Liver (tissue), 9 donors: Measurements from ENCODE around the gene ATG10. TPM values are rescaled to one million over a fixed set of nuclear protein-coding genes. Genes with fewer than 3 reads are reported as not detected.

Experiments used
- DNase-seq: peaks from one replicate; pipeline ENCODE4 v3.0.0-alpha.2; 2017; ENCODE audit warnings: low spot score
- H3K27ac ChIP-seq, 2 donors: one replicate each; pipeline ENCODE4 v1.7.0; 2013; ENCODE audit warnings: inconsistent platforms in 2 of 2, low read length in 2 of 2, control low read depth in 1 of 2, low read depth in 1 of 2, mild to moderate bottlenecking in 1 of 2
- H3K27me3 ChIP-seq, 4 donors: one replicate each; pipeline versions ENCODE4 v1.6.1 to v1.7.0; 2013; ENCODE audit warnings: low read length in 3 of 4, inconsistent platforms in 1 of 4, mild to moderate bottlenecking in 1 of 4, moderate library complexity in 1 of 4; ENCODE audit not compliant: control insufficient read depth in 4 of 4, insufficient read depth in 4 of 4
- H3K36me3 ChIP-seq, 4 donors: one replicate each; pipeline versions ENCODE4 v1.6.1 to v1.7.0; 2013; ENCODE audit warnings: low read length in 3 of 4, mild to moderate bottlenecking in 3 of 4, low read depth in 1 of 4, moderate library complexity in 1 of 4; ENCODE audit not compliant: control insufficient read depth in 4 of 4, insufficient read depth in 3 of 4
- H3K4me1 ChIP-seq, 4 donors: one replicate each; pipeline versions ENCODE4 v1.6.1 to v1.7.0; 2013; ENCODE audit warnings: low read length in 3 of 4, mild to moderate bottlenecking in 3 of 4, moderate library complexity in 1 of 4; ENCODE audit not compliant: control insufficient read depth in 4 of 4, insufficient read depth in 4 of 4
- H3K4me3 ChIP-seq, 3 donors: one replicate each; pipeline versions ENCODE4 v1.6.1 to v1.7.0; 2013; ENCODE audit warnings: low read length in 3 of 3, control low read depth in 1 of 3, low read depth in 1 of 3, mild to moderate bottlenecking in 1 of 3
- H3K9ac ChIP-seq, 2 donors: one replicate each; pipeline ENCODE4 v1.7.0; 2013; ENCODE audit warnings: low read length in 2 of 2, mild to moderate bottlenecking in 2 of 2, moderate library complexity in 2 of 2, control low read depth in 1 of 2, low read depth in 1 of 2
- H3K9me3 ChIP-seq, 4 donors: one replicate each; pipeline versions ENCODE4 v1.6.1 to v1.7.0; 2013; ENCODE audit warnings: low read length in 3 of 4; ENCODE audit not compliant: control insufficient read depth in 4 of 4
- EGR1 ChIP-seq, 2 donors: IDR thresholded peaks; 2 replicates each; pipeline ENCODE4 v1.6.1; 2016 to 2018; ENCODE audit warnings: antibody characterized with exemption in 2 of 2, low read depth in 2 of 2
- HNF4G ChIP-seq: IDR thresholded peaks from 2 replicates; pipeline ENCODE4 v1.6.1; 2016; ENCODE audit warnings: antibody characterized with exemption
- NR2F2 ChIP-seq: IDR thresholded peaks from 2 replicates; pipeline ENCODE4 v1.6.1; 2016; ENCODE audit warnings: antibody characterized with exemption
- RAD21 ChIP-seq, 2 donors: IDR thresholded peaks; 2 replicates each; pipeline ENCODE4 v1.6.1; 2016; ENCODE audit warnings: antibody characterized with exemption in 2 of 2, mild to moderate bottlenecking in 2 of 2
- YY1 ChIP-seq: IDR thresholded peaks from 2 replicates; pipeline ENCODE4 v1.6.1; 2016; ENCODE audit warnings: antibody characterized with exemption, mild to moderate bottlenecking
- WGBS: extraction: QIAGEN DNeasy Blood & Tissue Kit; methylation state at CpG from one replicate; pipeline ENCODE4 v1.1.7; 2013; 5-methylcytosine and 5-hydroxymethylcytosine counted together
- polyA plus RNA-seq, 2 donors: library from polyadenylated mRNA; stranded (reverse) in 1 of 2; unstranded in 1 of 2; fragments of 200-250 nt in 1 of 2; fragments of >200 nt in 1 of 2; fragmentation: Nextera tagmentation in 1 of 2; extraction: Ambion mirVana in 1 of 2; gene quantifications; one replicate each; pipeline versions ENCODE4 v1.2.1 to v1.2.3, GENCODE V29; 2013 to 2015
- total RNA-seq, 2 donors: library from RNA; depleted of rRNA; stranded (reverse); fragments of >200 nt; gene quantifications; one replicate each; pipeline ENCODE4 v1.2.3, GENCODE V29; 2014
- TF ChIP-seq, protein P1 (sequence below): IDR thresholded peaks from 2 replicates; pipeline ENCODE4 v1.6.1; 2016; ENCODE audit warnings: antibody characterized with exemption
- TF ChIP-seq, protein P2 (sequence below): IDR thresholded peaks from 2 replicates; pipeline ENCODE4 v1.6.1; 2016; ENCODE audit warnings: antibody characterized with exemption, mild to moderate bottlenecking
- TF ChIP-seq, protein P3 (sequence below): IDR thresholded peaks from 2 replicates; pipeline ENCODE4 v1.6.1; 2016; ENCODE audit warnings: antibody characterized with exemption
- donor health status: healthy.
- donor health status: healthy.
- donor health status: healthy.
- donor health status: healthy.
- donor health status: healthy.

ATG10 gene
- total and polyA plus RNA-seq, 4 donors, result 3.1 to 7.8 (median 7.4) TPM

DNA sequence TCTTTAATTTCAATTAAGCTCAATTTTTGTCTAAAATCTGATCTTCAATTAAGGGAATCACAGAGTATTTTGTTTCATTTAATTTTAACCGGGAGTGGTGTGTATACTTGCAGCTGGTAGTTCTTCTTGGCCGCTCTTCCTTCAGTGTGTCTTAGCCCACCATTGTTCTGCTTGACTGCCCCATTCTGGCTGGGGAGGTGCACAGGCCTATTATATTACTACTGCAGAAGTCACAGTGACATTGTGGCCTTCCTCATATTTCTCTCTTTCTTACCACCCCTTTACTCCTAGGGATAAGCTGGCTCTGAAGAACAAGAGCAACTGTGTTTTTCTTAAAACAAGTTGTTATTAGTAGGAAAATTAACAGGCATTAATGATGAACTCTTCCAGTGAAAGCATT is 123.7 kb downstream of the ATG10 start:
- over 99% methylated on average over 2 of the region's 2 CpGs for WGBS
- Histone ChIP-seq H3K9me3 (peaks cover 0 to 4% (median 3%) of the 10 kb centered on the region in 4 donors), H3K36me3 (no peaks in the 10 kb centered on the region), H3K9ac (no peak overlapping the region), H3K27ac (no peak overlapping the region), H3K4me3 (no peak overlapping the region), H3K4me1 (no peaks in the 10 kb centered on the region), H3K27me3 (no peaks in the 10 kb centered on the region)
- TF ChIP-seq, protein P1, sequence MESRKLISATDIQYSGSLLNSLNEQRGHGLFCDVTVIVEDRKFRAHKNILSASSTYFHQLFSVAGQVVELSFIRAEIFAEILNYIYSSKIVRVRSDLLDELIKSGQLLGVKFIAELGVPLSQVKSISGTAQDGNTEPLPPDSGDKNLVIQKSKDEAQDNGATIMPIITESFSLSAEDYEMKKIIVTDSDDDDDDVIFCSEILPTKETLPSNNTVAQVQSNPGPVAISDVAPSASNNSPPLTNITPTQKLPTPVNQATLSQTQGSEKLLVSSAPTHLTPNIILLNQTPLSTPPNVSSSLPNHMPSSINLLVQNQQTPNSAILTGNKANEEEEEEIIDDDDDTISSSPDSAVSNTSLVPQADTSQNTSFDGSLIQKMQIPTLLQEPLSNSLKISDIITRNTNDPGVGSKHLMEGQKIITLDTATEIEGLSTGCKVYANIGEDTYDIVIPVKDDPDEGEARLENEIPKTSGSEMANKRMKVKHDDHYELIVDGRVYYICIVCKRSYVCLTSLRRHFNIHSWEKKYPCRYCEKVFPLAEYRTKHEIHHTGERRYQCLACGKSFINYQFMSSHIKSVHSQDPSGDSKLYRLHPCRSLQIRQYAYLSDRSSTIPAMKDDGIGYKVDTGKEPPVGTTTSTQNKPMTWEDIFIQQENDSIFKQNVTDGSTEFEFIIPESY, result no peak
- TF ChIP-seq YY1 (no peak), RAD21 (IDR thresholded peaks at IDR 0.05) (no peak)
- DNase-seq, result no peak

DNA sequence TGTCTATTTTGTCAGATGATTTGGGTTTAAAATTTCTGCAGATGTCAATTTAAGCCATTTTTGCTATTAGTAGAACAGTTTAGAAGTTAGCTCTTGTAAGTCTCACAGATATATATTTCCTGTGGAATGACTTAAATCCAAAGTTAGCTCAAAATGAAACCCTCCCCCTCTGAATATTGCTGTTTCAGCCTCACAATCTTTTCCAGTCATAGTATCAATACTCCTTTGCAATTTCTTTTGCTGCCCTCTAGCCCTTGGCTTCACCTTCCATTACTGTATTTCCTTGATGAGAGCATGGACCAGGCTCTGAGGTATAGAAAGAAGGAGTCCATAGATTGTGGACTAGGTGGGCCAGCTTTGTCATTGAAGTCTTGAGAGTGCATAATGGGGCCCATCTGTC is 124.4 kb downstream of the ATG10 start:
- DNase-seq, result no peak
- Histone ChIP-seq H3K36me3 (no peaks in the 10 kb centered on the region), H3K27ac (no peak overlapping the region), H3K27me3 (no peaks in the 10 kb centered on the region), H3K4me3 (no peak overlapping the region), H3K9me3 (peaks cover 0 to 4% (median 3%) of the 10 kb centered on the region in 4 donors), H3K9ac (no peak overlapping the region), H3K4me1 (no peaks in the 10 kb centered on the region)
- TF ChIP-seq, protein P2, sequence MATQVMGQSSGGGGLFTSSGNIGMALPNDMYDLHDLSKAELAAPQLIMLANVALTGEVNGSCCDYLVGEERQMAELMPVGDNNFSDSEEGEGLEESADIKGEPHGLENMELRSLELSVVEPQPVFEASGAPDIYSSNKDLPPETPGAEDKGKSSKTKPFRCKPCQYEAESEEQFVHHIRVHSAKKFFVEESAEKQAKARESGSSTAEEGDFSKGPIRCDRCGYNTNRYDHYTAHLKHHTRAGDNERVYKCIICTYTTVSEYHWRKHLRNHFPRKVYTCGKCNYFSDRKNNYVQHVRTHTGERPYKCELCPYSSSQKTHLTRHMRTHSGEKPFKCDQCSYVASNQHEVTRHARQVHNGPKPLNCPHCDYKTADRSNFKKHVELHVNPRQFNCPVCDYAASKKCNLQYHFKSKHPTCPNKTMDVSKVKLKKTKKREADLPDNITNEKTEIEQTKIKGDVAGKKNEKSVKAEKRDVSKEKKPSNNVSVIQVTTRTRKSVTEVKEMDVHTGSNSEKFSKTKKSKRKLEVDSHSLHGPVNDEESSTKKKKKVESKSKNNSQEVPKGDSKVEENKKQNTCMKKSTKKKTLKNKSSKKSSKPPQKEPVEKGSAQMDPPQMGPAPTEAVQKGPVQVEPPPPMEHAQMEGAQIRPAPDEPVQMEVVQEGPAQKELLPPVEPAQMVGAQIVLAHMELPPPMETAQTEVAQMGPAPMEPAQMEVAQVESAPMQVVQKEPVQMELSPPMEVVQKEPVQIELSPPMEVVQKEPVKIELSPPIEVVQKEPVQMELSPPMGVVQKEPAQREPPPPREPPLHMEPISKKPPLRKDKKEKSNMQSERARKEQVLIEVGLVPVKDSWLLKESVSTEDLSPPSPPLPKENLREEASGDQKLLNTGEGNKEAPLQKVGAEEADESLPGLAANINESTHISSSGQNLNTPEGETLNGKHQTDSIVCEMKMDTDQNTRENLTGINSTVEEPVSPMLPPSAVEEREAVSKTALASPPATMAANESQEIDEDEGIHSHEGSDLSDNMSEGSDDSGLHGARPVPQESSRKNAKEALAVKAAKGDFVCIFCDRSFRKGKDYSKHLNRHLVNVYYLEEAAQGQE, result no peak
- TF ChIP-seq, protein P3, sequence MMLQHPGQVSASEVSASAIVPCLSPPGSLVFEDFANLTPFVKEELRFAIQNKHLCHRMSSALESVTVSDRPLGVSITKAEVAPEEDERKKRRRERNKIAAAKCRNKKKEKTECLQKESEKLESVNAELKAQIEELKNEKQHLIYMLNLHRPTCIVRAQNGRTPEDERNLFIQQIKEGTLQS, result no peak
- no peak for TF ChIP-seq EGR1 (IDR thresholded peaks at IDR 0.05; ENCODE audit: low read depth in 2 of 2)
- no peak for TF ChIP-seq NR2F2

DNA sequence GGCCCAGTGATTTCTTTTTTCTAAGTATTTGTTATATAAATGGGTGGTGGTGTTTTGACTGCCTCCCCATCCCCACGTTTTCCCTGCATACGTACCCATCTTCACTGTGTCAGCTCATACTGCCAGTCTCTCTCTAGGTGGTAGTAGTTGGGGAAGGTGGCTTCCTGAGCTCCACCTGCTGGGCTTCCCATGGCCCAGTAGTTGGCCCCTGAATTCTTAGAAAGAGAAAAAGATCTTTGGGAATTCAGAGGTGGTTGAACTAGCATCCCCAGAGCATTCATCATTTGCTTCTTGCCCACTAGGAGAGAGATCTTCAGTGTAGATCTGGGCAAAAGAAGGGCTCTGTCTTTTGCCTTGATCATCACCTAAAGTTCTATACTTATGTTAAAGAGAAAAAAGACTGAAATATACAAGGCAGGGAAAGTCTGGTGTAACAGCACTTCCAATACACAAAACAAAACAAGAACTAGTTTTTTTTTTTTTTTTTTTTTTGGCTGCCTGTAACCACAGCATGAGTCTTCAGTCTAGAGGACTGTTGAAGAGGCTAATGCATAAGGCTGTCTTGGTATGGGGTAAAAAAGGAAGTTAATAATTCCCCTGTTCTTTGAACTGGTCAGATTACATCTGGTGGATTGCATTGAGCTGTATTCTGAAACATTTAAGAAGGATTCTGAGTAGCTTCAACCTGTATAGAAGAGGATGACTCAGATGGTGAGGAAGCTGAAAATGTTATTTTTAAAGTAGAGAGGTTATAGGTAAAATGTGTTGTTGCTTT is 128.7 kb downstream of the ATG10 start:
- WGBS, result 97% methylated on average over 2 of the region's 2 CpGs
- no peaks in the 10 kb centered on the region for H3K4me1 ChIP-seq
- no peaks in the 10 kb centered on the region for H3K36me3 ChIP-seq
- TF ChIP-seq, protein P3, result no peak
- TF ChIP-seq RAD21 (IDR thresholded peaks at IDR 0.05) (peak in 1 of 2 donors; percentile 17), HNF4G (no peak)
- no peaks in the 10 kb centered on the region for H3K9me3 ChIP-seq
- no peak overlapping the region for H3K4me3 ChIP-seq
- no peak for DNase-seq
- H3K27ac ChIP-seq, result no peak overlapping the region
- no peaks in the 10 kb centered on the region for H3K27me3 ChIP-seq
- H3K9ac ChIP-seq, result no peak overlapping the region
